ENCODE results near the gene FIGN. TPM values are rescaled to one million over a fixed set of nuclear protein-coding genes. Genes with fewer than 3 reads are reported as not detected.

The FIGN gene
- total and polyA plus RNA-seq, 2 of the 8 experiments (the other 6 are each of a cell fraction or from before 2014, with no cell fraction given): 5.0 to 22.8 TPM

DNA sequence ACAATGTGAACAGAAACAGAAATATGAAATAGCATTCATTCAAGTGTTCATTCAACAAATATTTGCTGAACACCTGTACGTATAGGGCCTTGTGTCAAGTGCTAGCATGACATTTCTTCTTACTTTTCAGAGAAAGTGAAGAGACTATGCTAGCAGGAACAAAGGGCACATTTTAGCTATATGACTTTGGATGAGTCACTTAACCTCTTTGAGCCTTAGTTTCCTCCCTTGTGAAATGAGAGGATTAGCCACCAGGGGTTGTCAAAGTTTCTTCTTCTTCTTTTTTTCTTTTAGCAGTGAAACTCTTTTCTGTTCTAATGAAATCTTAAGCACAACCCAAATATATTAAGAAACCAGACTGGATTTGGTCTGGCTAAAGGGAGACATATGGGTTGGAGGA lies 53.1 kb downstream of the FIGN start (continued):
- TF ChIP-seq TEAD4 (IDR thresholded peaks at IDR 0.05; ENCODE audit: low read depth, low read length) (no peak), RAD21 (IDR thresholded peaks at IDR 0.05 in 1 of 2, conservative IDR thresholded peaks at IDR 0.05 in 1 of 2; ENCODE audit: low read depth in 2 of 2, low read length in 2 of 2) (peak; percentile 14 to 16; a peak in 2 of 4 replicates), TBP (IDR thresholded peaks at IDR 0.05; ENCODE audit: low read depth, low read length) (no peak), POLR2A (IDR thresholded peaks at IDR 0.05; ENCODE audit: control extremely low read depth in 1 of 2, low read depth in 2 of 2, low read length in 2 of 2) (no peak), CHD2 (IDR thresholded peaks at IDR 0.05; ENCODE audit: low read length) (no peak), TAF1 (IDR thresholded peaks at IDR 0.05; ENCODE audit: low read depth, low read length) (no peak)

Measured in H1 (cell line).